Spleen (tissue), 11 donors: ENCODE measurements around the gene ZNF581. TPM values are rescaled to one million over a fixed set of nuclear protein-coding genes. Genes with fewer than 3 reads are reported as not detected.

Source experiments
- DNase-seq: peaks from one replicate; pipeline ENCODE4 v3.0.0-alpha.2; 2020
- H3K27ac ChIP-seq, 8 donors: fragments of 200-600 bp; sonication (generic) in 7 of 8; 1 replicate in 4 of 8; 2 replicates in 4 of 8; pipeline versions ENCODE4 v1.5.0 to v1.8.0; 2016 to 2021; ENCODE audit warnings: inconsistent platforms in 4 of 8, mild to moderate bottlenecking in 4 of 8, moderate library complexity in 1 of 8
- H3K27me3 ChIP-seq, 7 donors: fragments of 200-600 bp; sonication (generic) in 6 of 7; replicated peaks in 1 of 7; 1 replicate in 4 of 7; 2 replicates in 3 of 7; pipeline versions ENCODE4 v1.5.0 to v1.8.0; 2016 to 2021; ENCODE audit warnings: inconsistent platforms in 3 of 7, mild to moderate bottlenecking in 1 of 7
- H3K36me3 ChIP-seq, 6 donors: fragments of 200-600 bp; sonication (generic) in 5 of 6; 1 replicate in 4 of 6; 2 replicates in 2 of 6; pipeline versions ENCODE4 v1.5.0 to v1.8.0; 2016 to 2021; ENCODE audit warnings: inconsistent platforms in 2 of 6
- H3K4me1 ChIP-seq, 6 donors: fragments of 200-600 bp; sonication (generic) in 5 of 6; 1 replicate in 3 of 6; 2 replicates in 3 of 6; pipeline versions ENCODE4 v1.5.0 to v1.8.0; 2016 to 2021; ENCODE audit warnings: inconsistent platforms in 3 of 6
- H3K4me3 ChIP-seq, 8 donors: fragments of 200-600 bp; sonication (generic) in 7 of 8; 1 replicate in 4 of 8; 2 replicates in 4 of 8; pipeline versions ENCODE4 v1.5.0 to v1.8.0; 2016 to 2021; ENCODE audit warnings: inconsistent platforms in 4 of 8, mild to moderate bottlenecking in 4 of 8, moderate library complexity in 2 of 8
- H3K9me3 ChIP-seq, 8 donors: fragments of 200-600 bp; sonication (generic) in 7 of 8; 1 replicate in 4 of 8; 2 replicates in 4 of 8; pipeline versions ENCODE4 v1.5.0 to v1.8.0; 2016 to 2021; ENCODE audit warnings: inconsistent platforms in 4 of 8
- POLR2A ChIP-seq, 3 donors: fragments of 450-650 bp; IDR thresholded peaks; one replicate each; pipeline ENCODE4 v1.5.1; 2017; ENCODE audit warnings: antibody characterized with exemption in 3 of 3, mild to moderate bottlenecking in 1 of 3
- POLR2AphosphoS5 ChIP-seq, 3 donors: sonication (generic); formaldehyde crosslinking; IDR thresholded peaks; one replicate each; pipeline ENCODE4 v1.5.1; 2017; ENCODE audit warnings: antibody characterized with exemption in 3 of 3
- WGBS, 5 donors: extraction: QIAGEN DNeasy Blood & Tissue Kit in 3 of 5; methylation state at CpG; one replicate each; pipeline versions ENCODE4 v1.1.5 to v1.1.7; 2013 to 2018; 5-methylcytosine and 5-hydroxymethylcytosine counted together
- intact Hi-C: fragments of 100-400 bp; cut with DNase I; formaldehyde crosslinking; loops from one replicate; pipeline ENCODE4 v1.15.0; 2023; ENCODE audit warnings: low total_unique reads
- polyA plus RNA-seq, 3 donors: library from polyadenylated mRNA; stranded (reverse); fragments of 200-250 nt; gene quantifications; one replicate each; pipeline ENCODE4 v1.2.1, GENCODE V29; 2013
- total RNA-seq, 7 donors: library from RNA; depleted of rRNA in 3 of 7; stranded (reverse); fragments of >200 nt in 3 of 7; fragmentation: NEBNext Ultra II Directional in 4 of 7; extraction: Animal tissue kit (Norgen Biotek cat#: 25700) in 4 of 7; gene quantifications; one replicate each; pipeline versions ENCODE4 v1.1.0 to v1.2.1, GENCODE V29; 2016 to 2021
- TF ChIP-seq, protein P1 (sequence below), 11 experiments: fragments of 200-600 bp in 7 of 11; fragments of 450-650 bp in 4 of 11; sonication (generic) in 4 of 11; IDR thresholded peaks in 8 of 11; conservative IDR thresholded peaks in 3 of 11; 1 replicate in 7 of 11; 2 replicates in 4 of 11; pipeline versions ENCODE4 v1.4.0 to v1.8.0; 2016 to 2021; ENCODE audit warnings: antibody characterized with exemption in 11 of 11, inconsistent platforms in 4 of 11, mild to moderate bottlenecking in 1 of 11
- donor health status: healthy with polysubstance abuse.
- donor health status: DM: no; HTN: no; CAD: no; lungs with moderate emphysema.
- donor health status: DM: no; HTN: no; CAD: no.
- donor health status: Bipolar disorder and iron deficiency.
- donor health status: healthy.
- donor health status: DM: no; HTN: no; CAD: no.
- donor health status: DM: yes; HTN: yes; CAD: no.

Gene ZNF581
- total and polyA plus RNA-seq, 10 donors: 21.4 to 46.5 (median 30.2) TPM

GRCh38 chr19:55602104-55603001, 41.1 kb upstream of the ZNF581 start:
- peaks cover 15 to 77% (median 57%) of the 10 kb centered on the region in 6 donors for H3K4me1 ChIP-seq
- DNase-seq: peak; percentile 87
- no peaks in the 10 kb centered on the region for H3K27me3 ChIP-seq
- TF ChIP-seq POLR2AphosphoS5 (IDR thresholded peaks at IDR 0.05) (no peak), POLR2A (IDR thresholded peaks at IDR 0.05) (no peak)
- TF ChIP-seq, protein P1, sequence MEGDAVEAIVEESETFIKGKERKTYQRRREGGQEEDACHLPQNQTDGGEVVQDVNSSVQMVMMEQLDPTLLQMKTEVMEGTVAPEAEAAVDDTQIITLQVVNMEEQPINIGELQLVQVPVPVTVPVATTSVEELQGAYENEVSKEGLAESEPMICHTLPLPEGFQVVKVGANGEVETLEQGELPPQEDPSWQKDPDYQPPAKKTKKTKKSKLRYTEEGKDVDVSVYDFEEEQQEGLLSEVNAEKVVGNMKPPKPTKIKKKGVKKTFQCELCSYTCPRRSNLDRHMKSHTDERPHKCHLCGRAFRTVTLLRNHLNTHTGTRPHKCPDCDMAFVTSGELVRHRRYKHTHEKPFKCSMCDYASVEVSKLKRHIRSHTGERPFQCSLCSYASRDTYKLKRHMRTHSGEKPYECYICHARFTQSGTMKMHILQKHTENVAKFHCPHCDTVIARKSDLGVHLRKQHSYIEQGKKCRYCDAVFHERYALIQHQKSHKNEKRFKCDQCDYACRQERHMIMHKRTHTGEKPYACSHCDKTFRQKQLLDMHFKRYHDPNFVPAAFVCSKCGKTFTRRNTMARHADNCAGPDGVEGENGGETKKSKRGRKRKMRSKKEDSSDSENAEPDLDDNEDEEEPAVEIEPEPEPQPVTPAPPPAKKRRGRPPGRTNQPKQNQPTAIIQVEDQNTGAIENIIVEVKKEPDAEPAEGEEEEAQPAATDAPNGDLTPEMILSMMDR (IDR thresholded peaks at IDR 0.05 in 8 of 11, conservative IDR thresholded peaks at IDR 0.05 in 3 of 11): no peak
- H3K9me3 ChIP-seq: no peaks in the 10 kb centered on the region
- 95 to 97% (median 95%) methylated on average over 54 to 60 of the region's 60 CpGs for WGBS, 5 donors
- H3K27ac ChIP-seq: peak overlapping the region in 2 of 8 donors; percentile 98
- peak overlapping the region in 1 of 8 donors; percentile 5 for H3K4me3 ChIP-seq
- intact Hi-C loops: no loop called here
- peaks cover 0 to 25% (median 5%) of the 10 kb centered on the region in 6 donors for H3K36me3 ChIP-seq

DNA sequence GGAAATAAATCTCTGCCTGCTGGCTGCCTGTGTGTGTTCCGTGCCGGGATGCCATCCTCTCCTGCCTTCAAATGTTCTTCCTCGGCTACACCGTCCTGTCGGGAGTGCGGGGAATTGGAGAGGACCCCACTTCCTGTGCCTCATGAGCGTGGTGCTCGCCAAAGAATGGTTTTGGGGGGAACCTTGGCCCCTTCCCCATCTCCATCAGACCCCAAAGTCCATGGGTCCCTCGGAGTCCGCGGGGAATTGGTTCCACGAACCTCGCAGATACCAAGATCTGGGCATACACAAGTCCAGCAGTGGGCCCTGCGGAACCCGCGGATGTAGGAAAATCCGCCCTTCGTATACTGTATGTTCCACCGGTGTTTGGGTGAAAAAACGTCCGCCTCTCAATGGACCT, 40.3 kb upstream of the ZNF581 start:
- peak; percentile 77 for DNase-seq
- Histone ChIP-seq H3K4me3 (no peak overlapping the region), H3K27me3 (no peaks in the 10 kb centered on the region), H3K27ac (peak overlapping the region in 2 of 8 donors; percentile 97 to 98), H3K4me1 (peaks cover 15 to 82% (median 61%) of the 10 kb centered on the region in 6 donors), H3K9me3 (no peaks in the 10 kb centered on the region), H3K36me3 (peaks cover 0 to 25% (median 5%) of the 10 kb centered on the region in 6 donors)
- TF ChIP-seq POLR2AphosphoS5 (IDR thresholded peaks at IDR 0.05) (no peak), POLR2A (IDR thresholded peaks at IDR 0.05) (no peak)
- TF ChIP-seq, protein P1 (IDR thresholded peaks at IDR 0.05 in 8 of 11, conservative IDR thresholded peaks at IDR 0.05 in 3 of 11): no peak
- intact Hi-C loops: no loop called here
- WGBS, 5 donors: 92 to 97% (median 93%) methylated on average over 21 of the region's 21 CpGs

DNA sequence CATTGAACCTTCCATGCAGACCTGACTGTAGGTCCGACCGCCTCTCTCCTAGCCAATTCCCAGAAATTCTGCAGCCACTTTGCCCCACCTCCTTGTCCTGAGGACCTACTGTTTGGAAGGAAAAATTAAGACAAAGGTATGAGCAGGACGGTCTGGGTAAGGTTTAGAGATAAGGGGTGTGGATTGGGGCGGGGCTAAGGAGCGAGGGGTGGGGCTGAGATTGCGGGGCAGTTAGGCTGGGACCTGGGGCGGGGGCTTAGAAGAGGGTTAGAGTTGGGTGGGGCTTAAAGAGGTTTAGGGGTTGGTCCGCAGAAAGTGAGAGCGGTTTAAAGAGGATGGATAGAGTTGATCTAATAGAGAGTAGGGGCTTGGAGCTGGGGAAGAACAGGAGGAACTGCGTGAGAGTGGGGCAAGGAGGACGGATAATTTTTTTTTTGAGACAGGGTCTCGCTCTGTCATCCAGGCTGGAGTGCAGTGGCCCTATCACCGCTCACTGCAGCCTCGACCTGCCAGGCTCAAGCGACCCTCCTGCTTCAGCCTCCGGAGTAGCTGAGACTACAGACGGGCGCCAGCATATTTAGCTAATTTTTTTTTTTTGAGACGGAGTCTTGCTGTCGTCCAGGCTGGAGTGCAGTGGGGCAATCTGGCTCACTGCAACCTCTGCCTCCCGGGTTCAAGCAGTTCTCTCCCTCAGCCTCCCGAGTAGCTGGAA, 39.7 kb upstream of the ZNF581 start:
- peak overlapping the region; percentile 73 to 99 (median 96) for H3K27ac ChIP-seq
- H3K4me3 ChIP-seq: peak overlapping the region in 4 of 8 donors; percentile 68 to 97 (median 86)
- intact Hi-C loops: no loop called here

More for the DNA sequence above, 39.7 kb upstream of the ZNF581 start:
- Histone ChIP-seq H3K36me3 (peaks cover 0 to 28% (median 5%) of the 10 kb centered on the region in 6 donors), H3K4me1 (peaks cover 15 to 82% (median 58%) of the 10 kb centered on the region in 6 donors), H3K9me3 (no peaks in the 10 kb centered on the region), H3K27me3 (no peaks in the 10 kb centered on the region)
- 81 to 88% (median 85%) methylated on average over 22 of the region's 22 CpGs for WGBS, 5 donors
- no peak for DNase-seq
- TF ChIP-seq POLR2A (IDR thresholded peaks at IDR 0.05) (no peak), POLR2AphosphoS5 (IDR thresholded peaks at IDR 0.05) (no peak)
- TF ChIP-seq, protein P1 (IDR thresholded peaks at IDR 0.05 in 8 of 11, conservative IDR thresholded peaks at IDR 0.05 in 3 of 11): no peak
